Hepatocyte (in vitro differentiated cells): ENCODE measurements around the gene HNRNPLL. TPM values are rescaled to one million over a fixed set of nuclear protein-coding genes. Genes with fewer than 3 reads are reported as not detected.

Source experiments
- DNase-seq: peaks from one replicate; pipeline ENCODE4 v3.0.0-alpha.2; 2016; ENCODE audit warnings: low spot score
- H2AFZ ChIP-seq: fragments of 200-600 bp; sonication (generic); 2 replicates; pipeline ENCODE4 v1.6.0; 2016; ENCODE audit warnings: antibody characterized with exemption, mild to moderate bottlenecking
- H3K27ac ChIP-seq: fragments of 200-600 bp; sonication (generic); 2 replicates; pipeline ENCODE4 v1.5.1; 2016; ENCODE audit warnings: mild to moderate bottlenecking
- H3K27me3 ChIP-seq: fragments of 200-600 bp; sonication (generic); 2 replicates; pipeline ENCODE4 v1.6.1; 2016
- H3K36me3 ChIP-seq: fragments of 200-600 bp; sonication (generic); replicated peaks from 2 replicates; pipeline ENCODE4 v1.5.1; 2016; ENCODE audit warnings: low read depth; ENCODE audit not compliant: insufficient read depth
- H3K4me1 ChIP-seq: fragments of 200-600 bp; sonication (generic); 2 replicates; pipeline ENCODE4 v1.5.1; 2016; ENCODE audit warnings: mild to moderate bottlenecking, moderate library complexity; ENCODE audit not compliant: insufficient read depth
- H3K4me2 ChIP-seq: fragments of 200-600 bp; sonication (generic); 2 replicates; pipeline ENCODE4 v1.6.0; 2016
- H3K4me3 ChIP-seq: fragments of 200-600 bp; sonication (generic); 2 replicates; pipeline ENCODE4 v1.5.1; 2016; ENCODE audit warnings: mild to moderate bottlenecking
- H3K79me2 ChIP-seq: fragments of 200-600 bp; sonication (generic); 2 replicates; pipeline ENCODE4 v1.6.0; 2017; ENCODE audit warnings: mild to moderate bottlenecking
- H3K9me2 ChIP-seq: fragments of 200-600 bp; sonication (generic); replicated peaks from 2 replicates; pipeline ENCODE4 v1.6.0; 2017; ENCODE audit warnings: mild to moderate bottlenecking; ENCODE audit not compliant: insufficient read depth
- H3K9me3 ChIP-seq: fragments of 200-600 bp; sonication (generic); 2 replicates; pipeline ENCODE4 v1.5.1; 2016; ENCODE audit warnings: low read depth, mild to moderate bottlenecking
- H4K20me1 ChIP-seq: fragments of 200-600 bp; sonication (generic); 2 replicates; pipeline ENCODE4 v1.6.0; 2016; ENCODE audit warnings: mild to moderate bottlenecking; ENCODE audit not compliant: insufficient read depth, poor library complexity, severe bottlenecking
- EZH2 ChIP-seq: fragments of 200-600 bp; sonication (generic); IDR thresholded peaks from 2 replicates; pipeline ENCODE4 v1.6.1; 2016; ENCODE audit warnings: antibody characterized with exemption, mild to moderate bottlenecking, borderline replicate concordance
- EZH2phosphoT487 ChIP-seq: fragments of 200-600 bp; sonication (generic); IDR thresholded peaks from one replicate; pipeline ENCODE4 v1.6.1; 2018; ENCODE audit warnings: antibody characterized with exemption, mild to moderate bottlenecking, low read depth, moderate library complexity; ENCODE audit not compliant: unreplicated experiment, severe bottlenecking
- WGBS: methylation state at CpG from one replicate; pipeline ENCODE4 v1.1.6; 2016; ENCODE audit warnings: low lambda C conversion rate; ENCODE audit errors: missing lambda C conversion rate; 5-methylcytosine and 5-hydroxymethylcytosine counted together
- polyA plus RNA-seq: library from polyadenylated mRNA; unstranded; fragments of >200 nt; fragmentation: Nextera tagmentation; extraction: Ambion mirVana; gene quantifications from 2 replicates; pipeline ENCODE4 v1.2.1, GENCODE V29; 2016
- total RNA-seq: library from RNA; depleted of rRNA; stranded (reverse); fragments of >200 nt; gene quantifications from 2 replicates; pipeline ENCODE4 v1.2.3, GENCODE V29; 2014
- TF ChIP-seq, protein P1 (sequence below): fragments of 200-600 bp; sonication (generic); IDR thresholded peaks from 2 replicates; pipeline ENCODE4 v1.5.1; 2016; ENCODE audit warnings: antibody characterized with exemption, mild to moderate bottlenecking; ENCODE audit not compliant: poor library complexity

The HNRNPLL gene
- total and polyA plus RNA-seq, 2 experiments from 2014 or later, result 37.6 to 55.7 TPM

DNA sequence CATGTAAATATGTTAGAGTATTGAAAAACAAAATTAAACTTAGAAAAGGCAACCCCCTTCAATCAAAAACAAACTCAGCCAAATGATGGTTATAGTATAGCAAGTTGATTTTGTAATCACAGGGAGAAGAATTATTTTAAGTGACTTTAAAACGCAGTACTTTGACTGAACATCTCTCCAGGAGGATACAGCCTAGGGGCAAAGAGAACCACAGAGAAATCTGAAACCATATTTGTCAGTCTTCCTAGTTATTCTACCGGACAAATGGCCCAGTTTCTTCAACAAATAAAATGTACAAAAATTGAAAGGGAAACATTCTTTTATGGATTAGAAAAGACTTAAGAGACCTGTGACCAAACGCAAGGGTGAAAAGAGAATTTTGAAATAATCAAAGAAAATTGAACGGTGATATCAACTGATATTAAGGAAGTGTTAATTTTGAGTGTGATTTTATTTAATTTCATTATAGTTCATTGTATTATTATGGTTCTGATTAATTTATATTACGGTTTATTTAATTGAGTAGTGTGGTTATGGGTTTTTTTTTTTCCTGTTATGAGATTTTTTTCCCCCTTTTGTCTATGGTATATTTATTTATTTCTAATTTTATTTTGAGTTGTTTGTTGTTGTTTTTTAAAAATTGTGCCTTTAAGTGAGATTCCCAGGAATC lies 75.3 kb downstream of the HNRNPLL start:
- WGBS, result 77% methylated on average over 5 of the region's 5 CpGs
- Histone ChIP-seq H3K9me3 (no peaks in the 10 kb centered on the region), H3K27ac (no peak overlapping the region)

DNA sequence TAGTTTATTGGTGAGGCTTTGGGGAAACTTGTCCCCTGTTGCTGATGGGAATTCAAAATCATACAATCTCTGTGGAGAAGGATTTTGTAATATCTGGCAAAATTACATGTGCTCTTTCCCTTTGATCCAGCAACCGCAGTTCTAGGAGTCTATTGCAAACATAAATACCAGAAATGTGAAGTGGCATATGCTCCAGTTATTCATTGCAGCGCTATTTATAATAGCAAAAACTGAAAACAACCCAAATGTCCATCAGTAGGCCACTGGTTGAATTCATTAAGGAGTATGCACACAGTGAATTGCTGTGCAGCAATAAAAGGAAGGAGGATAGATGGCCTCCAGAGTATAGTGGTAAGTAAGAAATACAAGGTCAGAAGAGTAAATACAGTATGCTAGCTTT lies 76.5 kb downstream of the HNRNPLL start:
- Histone ChIP-seq H3K79me2 (no peaks in the 10 kb centered on the region), H3K4me2 (no peak overlapping the region), H3K27me3 (no peaks in the 10 kb centered on the region), H3K4me1 (no peaks in the 10 kb centered on the region), H3K4me3 (no peak overlapping the region), H4K20me1 (no peaks in the 10 kb centered on the region), H3K9me3 (no peaks in the 10 kb centered on the region), H3K27ac (no peak overlapping the region), H2AFZ (no peak overlapping the region), H3K36me3 (no peaks in the 10 kb centered on the region), H3K9me2 (no peaks in the 10 kb centered on the region)
- TF ChIP-seq EZH2 (no peak), EZH2phosphoT487 (no peak)
- TF ChIP-seq, protein P1, sequence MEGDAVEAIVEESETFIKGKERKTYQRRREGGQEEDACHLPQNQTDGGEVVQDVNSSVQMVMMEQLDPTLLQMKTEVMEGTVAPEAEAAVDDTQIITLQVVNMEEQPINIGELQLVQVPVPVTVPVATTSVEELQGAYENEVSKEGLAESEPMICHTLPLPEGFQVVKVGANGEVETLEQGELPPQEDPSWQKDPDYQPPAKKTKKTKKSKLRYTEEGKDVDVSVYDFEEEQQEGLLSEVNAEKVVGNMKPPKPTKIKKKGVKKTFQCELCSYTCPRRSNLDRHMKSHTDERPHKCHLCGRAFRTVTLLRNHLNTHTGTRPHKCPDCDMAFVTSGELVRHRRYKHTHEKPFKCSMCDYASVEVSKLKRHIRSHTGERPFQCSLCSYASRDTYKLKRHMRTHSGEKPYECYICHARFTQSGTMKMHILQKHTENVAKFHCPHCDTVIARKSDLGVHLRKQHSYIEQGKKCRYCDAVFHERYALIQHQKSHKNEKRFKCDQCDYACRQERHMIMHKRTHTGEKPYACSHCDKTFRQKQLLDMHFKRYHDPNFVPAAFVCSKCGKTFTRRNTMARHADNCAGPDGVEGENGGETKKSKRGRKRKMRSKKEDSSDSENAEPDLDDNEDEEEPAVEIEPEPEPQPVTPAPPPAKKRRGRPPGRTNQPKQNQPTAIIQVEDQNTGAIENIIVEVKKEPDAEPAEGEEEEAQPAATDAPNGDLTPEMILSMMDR, result no peak
- no peak for DNase-seq
- WGBS, result 81% methylated on average over 2 of the region's 2 CpGs

More for the DNA sequence above, 75.3 kb downstream of the HNRNPLL start:
- no peaks in the 10 kb centered on the region for H3K36me3 ChIP-seq
- peak overlapping the region; percentile 31 for H2AFZ ChIP-seq
- H3K4me2 ChIP-seq, result peak overlapping the region; percentile 74
- H3K4me1 ChIP-seq, result no peaks in the 10 kb centered on the region
- TF ChIP-seq, protein P1, result no peak
- no peak for TF ChIP-seq EZH2
- TF ChIP-seq EZH2phosphoT487, result no peak
- no peaks in the 10 kb centered on the region for H3K9me2 ChIP-seq
- H3K79me2 ChIP-seq, result no peaks in the 10 kb centered on the region
- no peaks in the 10 kb centered on the region for H3K27me3 ChIP-seq
- peak overlapping the region; percentile 6 for H3K4me3 ChIP-seq
- DNase-seq, result no peak
- H4K20me1 ChIP-seq, result no peaks in the 10 kb centered on the region

DNA sequence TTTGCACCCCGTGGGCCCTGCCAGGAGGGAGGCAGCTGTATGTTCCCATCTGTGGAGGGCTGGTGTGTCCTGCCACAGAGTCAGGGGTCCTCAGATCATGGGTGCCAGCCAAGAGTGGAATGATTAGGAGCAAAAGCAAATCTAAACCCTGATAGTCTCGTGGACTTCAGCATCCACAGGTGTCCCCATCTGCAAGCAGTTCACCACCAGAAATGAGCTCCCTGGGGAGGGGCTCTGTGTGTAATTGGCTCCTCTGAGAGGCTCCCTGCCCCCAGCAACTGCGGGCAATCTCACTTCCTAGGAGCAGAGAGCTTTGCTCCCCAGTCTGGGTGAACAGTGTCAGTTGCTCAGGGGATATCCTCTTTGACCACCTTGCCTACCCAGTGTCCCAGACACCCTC lies 78.1 kb downstream of the HNRNPLL start:
- no peak for DNase-seq
- no peaks in the 10 kb centered on the region for H3K27me3 ChIP-seq

More for the DNA sequence above, 78.1 kb downstream of the HNRNPLL start:
- TF ChIP-seq EZH2 (no peak), EZH2phosphoT487 (no peak)
- TF ChIP-seq, protein P1, result no peak
- Histone ChIP-seq H3K4me1 (no peaks in the 10 kb centered on the region), H3K9me3 (no peaks in the 10 kb centered on the region), H3K9me2 (no peaks in the 10 kb centered on the region), H4K20me1 (no peaks in the 10 kb centered on the region), H3K79me2 (no peaks in the 10 kb centered on the region), H3K36me3 (no peaks in the 10 kb centered on the region), H3K4me3 (no peak overlapping the region), H2AFZ (no peak overlapping the region), H3K27ac (no peak overlapping the region), H3K4me2 (no peak overlapping the region)
- 76% methylated on average over 3 of the region's 3 CpGs for WGBS
